UCSD-AML1 (cell line): ENCODE data around the gene SCN3A.
A peak's percentile ranks its signal among the peaks of the same experiment; 100 is the strongest.

Experiments used
- DNase-seq: peaks from one replicate; lab custom pipeline; 2025; ENCODE audit not compliant: unreplicated experiment; lab: John Stamatoyannopoulos, UW

SCN3A gene

DNA sequence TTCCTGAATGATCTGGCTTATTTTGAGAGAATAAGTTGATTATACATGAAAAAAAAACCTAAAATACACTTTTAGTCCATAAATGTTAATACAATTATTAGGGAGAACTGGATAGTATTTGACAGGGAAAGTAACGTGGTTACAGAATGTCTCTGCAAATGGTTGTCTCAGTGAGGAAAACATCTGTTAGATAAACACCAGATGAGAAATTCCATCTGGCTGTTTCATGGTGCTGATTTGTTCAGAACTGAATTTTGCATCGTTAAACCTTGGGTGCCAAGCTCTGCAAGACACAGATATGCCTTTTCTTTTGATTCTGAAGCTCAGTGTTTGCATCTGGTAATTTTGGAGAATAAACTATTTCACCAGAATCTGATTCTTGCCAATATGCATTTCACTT lies 90.4 kb downstream of the SCN3A start:
- no peak for DNase-seq

DNA sequence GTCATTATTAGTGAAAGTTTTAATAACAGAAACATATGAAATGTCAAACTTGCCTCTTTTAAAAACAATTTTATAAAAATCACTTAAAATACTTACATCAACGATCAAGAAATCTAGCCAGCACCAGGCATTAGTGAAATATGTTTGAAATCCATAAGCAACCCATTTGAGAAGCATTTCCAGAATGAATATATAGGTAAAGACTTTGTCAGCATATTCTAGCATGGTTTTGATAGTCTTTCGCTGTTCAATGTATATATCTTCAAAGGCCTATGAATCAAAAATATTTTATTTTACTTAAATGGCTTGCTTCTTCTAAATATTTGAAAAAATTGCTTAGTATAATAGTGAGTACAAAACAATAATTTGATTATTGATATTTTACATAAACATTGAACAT lies 91.1 kb downstream of the SCN3A start:
- no peak for DNase-seq

DNA sequence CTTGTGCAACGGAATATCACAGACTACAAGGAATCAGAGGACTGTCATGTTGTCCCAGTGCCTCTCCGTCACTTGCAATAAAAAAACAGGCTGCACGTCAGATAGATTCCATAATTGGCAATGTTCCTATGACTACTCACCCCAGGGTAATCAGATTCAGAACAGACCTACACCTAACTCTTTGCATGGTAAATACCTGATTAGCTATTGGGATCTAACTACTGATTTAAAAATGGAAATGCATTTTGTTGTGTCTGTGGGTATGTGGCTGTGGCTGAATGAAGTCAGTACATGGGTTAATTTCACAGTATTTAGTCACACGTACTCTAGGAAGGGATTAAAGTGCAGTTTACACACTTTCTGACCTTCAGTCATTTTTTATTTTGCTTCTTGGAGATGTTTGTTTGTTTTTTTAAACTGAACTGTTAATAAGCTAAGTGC lies 91.7 kb downstream of the SCN3A start:
- DNase-seq, result no peak

DNA sequence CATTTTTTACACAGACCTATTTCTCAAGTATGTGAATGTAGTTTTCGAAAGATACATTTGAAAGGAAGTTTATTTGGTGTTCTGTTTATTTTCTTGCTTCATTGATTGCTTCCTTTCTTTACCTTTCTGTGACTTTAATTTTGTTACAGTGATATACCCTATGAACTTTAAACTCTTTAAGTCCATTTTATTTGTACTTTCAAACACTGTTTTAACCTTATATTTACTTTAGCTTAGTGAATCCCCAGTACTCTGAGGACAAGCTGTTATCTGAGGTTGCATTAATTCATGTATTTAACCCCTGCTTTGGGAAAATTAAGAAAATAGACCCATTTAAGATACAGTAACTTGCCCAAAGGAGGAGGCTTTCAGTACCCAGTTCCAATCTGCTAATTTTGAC lies 93.5 kb downstream of the SCN3A start:
- no peak for DNase-seq

DNA sequence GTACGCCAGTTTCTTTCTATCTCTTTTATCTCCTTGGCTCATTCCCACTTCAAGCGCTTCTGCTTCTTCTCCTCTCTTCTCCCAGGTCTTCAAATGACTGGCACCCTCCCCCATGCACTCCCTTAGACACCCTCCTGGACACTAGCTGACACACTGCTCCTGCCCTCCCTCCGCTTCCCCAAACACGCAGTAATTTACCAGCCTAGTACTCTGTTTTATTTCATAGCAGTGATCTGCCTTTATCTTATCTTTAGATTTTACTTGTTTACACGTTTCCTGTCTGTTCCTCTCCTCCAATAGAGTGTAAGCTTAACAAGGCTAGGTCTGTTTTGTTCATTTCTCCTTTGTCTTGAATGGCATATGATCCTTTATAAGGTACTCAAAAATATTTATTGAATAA lies 93.9 kb downstream of the SCN3A start:
- peak; percentile 3 for DNase-seq

DNA sequence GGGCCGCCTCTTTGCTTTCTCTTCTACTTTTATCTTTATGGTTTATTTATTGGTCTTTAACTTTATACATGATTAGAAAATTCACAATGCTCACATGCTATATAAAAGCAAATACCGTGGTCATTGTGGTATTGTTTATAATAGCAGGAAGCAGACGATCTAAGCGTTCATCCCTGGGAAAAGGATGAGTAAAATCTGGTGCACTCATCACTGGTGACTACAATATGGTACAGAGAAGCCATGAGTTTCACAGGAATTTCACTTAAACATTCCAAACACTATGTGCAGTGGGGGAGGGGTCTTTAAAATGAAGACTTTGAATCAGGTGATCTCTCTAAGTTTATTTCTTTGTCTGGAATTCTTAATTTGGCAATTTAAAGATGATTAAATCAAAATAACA lies 97.9 kb downstream of the SCN3A start:
- no peak for DNase-seq

DNA sequence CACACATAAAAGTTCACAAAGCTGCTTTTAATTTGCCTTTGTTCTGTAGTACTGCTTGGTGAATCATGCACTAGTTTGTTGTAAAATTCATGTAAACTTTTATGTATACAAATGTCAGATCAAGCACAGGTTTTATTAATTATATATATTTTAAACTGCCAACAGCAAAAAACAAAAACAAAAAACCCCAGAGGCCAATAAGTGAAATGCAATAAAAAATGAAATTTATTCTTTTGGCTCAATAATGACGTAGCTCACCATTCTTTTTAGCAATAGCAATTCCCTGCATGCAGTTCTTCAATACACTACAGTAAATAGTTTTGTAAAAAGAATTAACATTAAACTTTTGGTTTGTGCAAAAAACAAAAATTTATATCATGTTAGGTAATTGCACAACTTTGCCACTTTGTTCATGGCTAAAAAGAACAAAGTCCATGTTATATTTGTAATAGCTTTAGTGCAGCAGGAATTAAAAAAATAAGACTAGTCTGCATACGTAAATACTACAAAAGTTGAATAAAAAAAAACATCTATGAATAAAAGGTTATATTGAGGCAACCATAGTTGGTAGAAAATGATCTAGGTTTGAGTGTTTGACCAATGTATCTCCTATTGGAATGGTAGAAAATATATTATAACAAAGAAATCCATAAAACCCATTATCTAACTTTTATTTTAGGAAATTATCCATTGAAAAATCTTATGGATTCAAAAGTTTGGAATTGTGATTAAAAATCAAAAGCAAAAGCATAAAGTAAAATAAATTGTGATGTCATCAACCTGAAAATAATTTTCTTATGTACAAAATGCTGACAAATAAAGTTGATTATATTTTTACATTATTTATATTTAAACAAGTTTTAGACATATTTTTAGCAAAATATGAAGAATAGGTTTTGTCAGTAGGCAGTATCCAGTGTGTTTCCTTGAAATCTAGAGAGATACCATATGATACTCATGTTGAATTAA lies 115.6 kb downstream of the SCN3A start:
- no peak for DNase-seq

DNA sequence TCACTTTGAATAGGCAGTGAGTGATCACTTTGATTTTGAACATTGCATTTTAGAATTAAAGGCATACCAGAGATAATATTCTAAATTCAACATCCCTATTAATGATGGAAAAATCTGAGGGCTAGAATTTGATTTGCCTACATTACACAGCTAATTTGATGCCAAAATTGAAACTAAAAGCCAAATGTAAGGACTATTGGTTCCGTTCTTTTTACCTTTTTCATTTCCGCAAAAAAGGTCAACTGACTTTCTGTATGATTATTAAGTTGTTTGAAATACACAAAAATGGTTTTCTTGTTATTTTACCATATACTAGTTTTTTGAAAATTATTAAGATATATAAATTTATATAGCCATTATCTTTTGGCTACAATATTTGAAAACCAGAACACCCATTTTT lies 117.5 kb downstream of the SCN3A start:
- DNase-seq, result no peak

DNA sequence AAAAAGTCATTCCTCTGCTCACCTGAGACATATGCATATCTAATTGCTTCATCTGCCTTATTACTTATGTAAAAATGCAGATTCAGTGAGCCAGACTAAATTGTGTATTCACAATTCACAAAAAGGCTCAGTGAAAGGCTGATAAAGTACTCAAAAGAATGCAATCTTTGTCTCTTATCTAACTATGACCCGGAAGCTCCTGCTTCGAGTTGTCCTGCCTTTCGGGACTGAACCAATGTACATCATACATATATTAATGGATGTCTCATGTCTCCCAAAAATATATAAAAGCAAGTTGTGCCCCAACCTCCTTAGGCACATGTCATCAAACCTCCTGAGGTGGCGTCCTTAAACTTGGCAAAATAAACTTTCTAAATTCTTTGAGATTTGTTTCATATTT lies 120.5 kb downstream of the SCN3A start:
- no peak for DNase-seq

DNA sequence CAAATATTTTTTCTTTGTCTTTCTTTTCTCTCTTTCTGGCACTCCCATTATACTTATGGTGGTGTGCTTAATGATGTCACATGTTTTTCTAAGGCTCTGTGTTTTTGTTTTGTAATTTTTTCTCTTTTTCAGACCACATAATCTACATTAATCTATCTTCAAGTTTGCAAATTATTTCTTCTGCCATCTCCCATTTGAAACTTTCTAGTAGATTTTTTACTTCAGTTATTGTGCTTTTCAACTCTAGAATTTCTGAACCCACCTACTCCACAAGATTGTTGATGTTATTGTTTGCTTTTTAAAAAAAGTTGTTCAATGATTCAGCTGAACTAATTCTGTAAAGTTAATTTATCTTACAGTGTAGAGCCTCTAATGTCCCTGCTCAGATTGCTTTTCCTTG lies 121.4 kb downstream of the SCN3A start:
- DNase-seq, result no peak

DNA sequence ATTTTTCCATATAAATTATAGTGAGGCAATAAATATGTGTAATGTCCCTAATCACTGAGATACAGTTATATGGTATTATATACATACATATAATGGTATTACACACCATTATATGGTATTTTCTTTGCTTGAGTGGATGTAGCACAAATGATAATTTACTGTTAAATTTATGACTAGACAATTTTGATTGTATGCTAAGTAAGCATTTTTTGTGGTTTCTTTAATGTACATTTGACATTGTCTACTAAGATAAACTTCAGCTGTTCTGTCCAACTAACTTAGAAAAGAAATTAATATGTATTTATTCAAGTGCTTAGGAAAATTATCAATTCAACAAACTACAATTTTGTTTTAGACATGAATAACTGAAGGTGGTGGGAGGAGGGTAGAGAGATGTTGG lies 122.6 kb downstream of the SCN3A start:
- no peak for DNase-seq

DNA sequence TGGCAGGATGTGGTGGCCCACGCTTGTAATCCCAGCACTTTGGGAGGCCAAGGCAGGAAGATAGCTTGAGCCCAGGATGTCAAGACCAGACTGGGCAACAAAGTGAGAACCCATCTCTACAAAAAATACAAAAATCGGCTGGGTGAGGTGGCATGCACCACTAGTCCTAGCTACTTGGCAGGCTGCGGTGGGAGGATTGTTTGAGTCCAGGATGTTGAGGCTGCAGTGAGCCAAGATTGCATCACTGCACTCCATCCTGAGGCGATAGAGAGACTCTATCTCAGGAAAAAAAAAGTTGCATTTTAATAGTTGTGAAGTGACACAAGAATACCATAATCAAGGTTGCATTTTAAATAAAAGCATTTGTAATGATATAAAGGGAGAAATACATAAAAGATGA lies 124.4 kb downstream of the SCN3A start:
- DNase-seq, result no peak

DNA sequence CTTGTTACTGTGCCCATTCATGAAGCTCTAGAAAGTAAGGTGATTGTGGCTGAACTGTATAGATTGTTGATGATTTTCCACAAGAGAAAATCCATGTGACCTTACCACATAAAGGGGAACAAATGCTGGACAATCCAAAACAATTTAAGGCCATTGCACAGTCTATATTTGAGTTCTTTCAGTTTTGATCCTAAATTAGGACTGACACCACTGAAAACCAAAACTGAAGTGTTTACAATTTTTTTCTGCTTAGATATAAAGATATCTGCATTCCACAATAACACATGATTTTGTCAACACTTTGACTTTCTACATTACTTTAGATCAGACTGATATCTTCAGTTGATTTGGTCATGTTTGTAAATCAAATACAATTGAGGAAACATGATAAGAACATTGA lies 124.9 kb downstream of the SCN3A start:
- DNase-seq, result no peak

DNA sequence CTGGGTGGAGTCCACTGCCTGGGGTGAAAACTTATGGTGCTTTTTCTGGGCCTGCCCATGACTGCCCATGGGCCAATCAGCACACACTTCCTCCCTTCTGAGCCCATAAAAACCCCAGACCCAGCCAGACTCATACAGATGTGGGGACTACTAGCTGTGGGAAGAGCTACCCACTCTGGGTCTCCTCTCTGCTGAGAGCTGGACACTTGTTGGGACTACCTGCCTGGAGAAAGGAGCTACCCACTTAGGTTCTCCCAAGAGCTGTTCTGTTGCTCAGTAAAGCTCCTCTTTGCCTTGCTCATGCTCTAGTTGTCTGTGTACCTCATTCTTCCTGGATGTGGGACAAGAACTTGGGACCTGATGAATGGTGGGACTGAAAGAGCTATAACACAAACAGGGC lies 129.0 kb downstream of the SCN3A start:
- DNase-seq, result no peak

DNA sequence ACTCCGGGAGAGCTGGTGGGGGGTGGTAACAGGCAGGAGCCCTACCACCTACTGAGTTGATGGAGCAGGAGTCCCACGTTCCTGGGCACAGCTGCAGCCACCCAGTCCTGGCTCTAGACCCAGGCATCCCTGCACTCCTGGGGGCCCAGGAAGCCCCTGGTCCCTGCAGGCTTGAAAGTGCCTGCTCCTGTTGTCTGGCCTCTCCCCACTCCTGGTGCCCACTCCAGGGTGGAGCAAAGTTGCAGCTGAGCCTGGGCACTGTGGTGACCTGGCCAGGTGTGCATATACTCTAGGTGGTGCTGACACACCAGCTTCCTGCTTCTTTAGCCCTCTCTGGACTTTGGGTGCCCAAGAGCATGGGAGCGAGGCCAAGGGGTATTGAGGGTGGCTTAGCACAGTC lies 129.5 kb downstream of the SCN3A start:
- no peak for DNase-seq

DNA sequence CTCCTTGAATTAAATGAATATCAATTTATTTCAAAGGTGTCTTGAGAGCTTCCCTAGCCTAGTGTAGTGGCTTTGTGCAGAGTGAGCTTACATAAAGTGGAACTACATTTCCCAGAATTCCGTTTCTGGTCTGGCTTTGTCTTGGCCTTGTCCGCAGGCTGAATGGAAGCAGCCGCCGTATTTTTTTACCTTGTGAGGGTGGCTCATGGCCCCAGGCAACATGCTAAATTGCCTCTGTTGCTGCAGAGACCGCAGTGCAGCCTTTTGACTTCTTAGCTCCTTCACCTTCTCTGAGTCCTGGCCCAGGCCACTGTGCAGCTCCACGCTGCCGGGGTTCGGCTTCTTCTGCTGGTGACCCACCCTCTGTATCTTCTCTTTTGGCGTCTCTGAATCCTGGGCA lies 133.8 kb downstream of the SCN3A start:
- DNase-seq, result no peak

DNA sequence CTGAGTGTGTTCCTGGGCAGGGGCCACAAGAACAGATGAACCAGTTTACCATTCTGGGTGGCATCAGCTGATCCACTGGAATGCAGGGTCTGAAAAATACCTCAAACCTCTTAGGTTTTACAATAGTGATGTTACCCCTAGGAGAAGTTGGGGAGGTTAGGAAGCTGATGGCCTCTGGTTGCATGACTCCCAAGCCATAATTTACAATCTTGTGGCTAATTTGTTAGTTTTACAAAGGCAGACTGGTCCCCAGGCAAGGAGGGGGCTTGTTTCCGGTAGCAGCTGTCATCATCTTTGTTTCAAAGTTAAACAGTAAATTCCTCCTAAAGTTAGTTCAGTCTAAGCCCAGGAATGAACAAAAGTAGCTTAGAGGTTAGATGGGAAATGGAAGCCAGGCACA lies 134.7 kb downstream of the SCN3A start:
- DNase-seq, result no peak

DNA sequence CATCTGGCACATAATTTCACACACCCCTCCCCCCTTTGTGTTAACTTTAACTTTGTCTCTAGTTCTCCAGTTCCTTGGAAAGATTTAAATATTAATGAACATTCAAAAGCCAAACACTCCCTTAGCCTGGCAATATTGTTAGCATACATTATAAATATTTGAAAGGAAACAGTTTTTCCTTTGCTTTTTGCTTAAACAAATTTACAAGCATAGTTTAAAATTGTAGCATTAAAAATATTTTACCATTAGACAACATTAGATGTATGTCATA lies 135.4 kb downstream of the SCN3A start:
- DNase-seq, result no peak

DNA sequence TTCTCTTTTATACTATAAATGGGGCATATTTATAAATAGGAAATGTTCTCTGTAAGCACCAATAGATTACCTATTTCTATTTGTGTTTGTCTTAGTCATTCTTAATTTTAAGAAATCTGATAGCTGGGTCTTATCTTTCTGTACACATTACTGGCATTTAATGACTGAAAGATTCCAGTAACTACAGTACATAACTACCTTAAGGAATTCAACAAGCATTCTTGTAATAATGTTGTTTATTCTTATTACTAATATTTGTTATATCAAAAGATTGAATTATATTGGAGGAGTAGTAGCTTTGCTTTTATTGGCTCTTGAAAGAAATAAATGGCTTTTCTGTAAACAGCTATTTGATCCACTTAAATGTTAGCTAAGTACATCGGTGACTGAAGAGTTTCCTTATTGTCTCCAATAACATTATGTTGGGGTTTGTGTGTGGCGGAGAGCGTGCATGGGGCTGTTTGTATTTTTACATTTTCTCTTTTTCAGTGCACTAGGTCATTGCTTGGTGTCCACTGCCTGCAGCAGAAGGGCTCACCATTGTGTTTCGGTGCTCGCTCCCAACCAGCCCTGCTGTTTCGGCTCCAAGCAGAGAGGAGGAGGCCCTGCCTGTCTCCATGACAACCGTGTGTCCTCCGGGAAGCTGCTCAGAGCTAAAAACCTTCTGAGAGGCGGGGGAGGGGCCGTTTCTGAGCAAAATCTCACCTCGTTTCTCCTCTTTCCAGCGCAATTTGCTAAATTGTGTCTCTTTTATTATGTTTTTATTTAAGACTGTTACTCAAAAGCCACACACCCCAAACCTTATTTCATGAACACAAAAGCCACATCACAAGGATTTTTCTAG lies 136.0 kb downstream of the SCN3A start:
- DNase-seq, result no peak

DNA sequence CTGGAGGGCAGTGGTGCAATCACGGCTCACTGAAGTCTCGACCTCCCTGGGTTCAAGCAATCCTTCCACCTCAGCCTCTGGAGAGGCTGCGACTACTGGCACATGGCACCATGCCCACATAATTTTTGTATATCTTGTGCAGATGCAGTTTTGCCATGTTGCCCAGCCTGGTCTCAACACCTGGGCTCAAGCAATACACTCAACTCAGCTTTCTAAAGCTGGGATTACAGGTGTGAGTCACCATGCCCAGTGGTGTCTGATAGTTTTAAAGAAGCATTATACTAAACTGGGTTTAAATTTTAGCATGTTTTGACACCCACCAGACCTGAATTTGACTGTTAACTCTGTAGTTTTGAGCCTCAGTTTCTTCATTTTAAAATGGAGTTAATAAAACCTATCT lies 139.1 kb downstream of the SCN3A start:
- DNase-seq, result no peak

DNA sequence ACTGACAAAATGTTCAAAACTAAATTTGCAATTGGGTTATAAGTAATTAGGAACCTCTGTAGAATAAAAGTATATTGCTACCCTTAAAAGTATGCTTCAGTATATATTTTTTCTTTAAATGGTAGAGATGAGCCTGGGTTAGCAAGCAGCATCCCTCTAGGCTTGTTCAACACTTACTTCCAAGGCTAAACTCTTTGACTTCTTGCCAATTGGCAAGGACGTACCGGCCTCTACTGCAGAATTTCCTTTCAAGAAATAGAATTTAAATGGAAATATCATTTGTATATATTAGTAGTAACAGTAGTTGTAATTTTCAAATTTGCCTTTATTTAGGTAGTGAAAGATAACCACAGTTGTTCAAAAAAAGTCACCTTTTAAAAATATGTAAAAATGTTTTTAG lies 143.4 kb downstream of the SCN3A start:
- DNase-seq, result no peak

DNA sequence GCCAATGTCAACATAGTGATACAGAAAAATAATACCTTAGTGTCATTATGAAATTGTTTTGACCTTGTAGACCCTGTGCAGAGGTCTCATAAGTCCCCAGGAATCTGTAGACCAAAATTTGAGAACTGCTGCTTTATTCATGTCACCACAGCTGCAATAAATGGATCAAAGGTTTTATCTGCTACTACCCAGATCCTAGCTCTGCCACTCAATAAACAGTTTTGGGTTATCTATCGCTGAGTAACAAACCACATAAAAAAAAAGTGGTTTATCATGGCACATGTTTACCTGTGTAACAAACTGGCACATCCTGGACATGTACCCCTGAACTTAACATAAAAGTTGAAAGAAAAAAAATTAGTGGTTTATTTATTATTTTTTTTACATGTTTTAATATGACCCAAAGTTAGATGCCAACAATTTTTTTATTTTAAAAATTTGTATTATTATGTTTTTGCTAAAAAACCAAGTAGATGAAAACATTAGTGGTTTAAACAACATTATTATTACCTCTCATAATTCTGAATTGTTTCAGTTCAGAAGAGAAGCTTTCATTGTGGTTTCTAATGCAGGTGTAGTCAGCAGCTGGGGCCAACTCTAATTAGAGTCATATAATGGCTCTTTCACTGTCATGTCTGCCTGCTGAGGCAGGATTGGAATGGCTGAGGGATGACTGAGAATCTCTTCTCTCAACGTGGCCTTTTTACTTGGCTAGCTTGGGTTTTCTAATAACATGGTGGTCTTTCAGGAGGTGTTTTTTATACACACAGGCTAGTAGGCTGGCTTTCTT lies 145.2 kb downstream of the SCN3A start:
- no peak for DNase-seq
